ENCODE results near the gene MAP3K5.

The MAP3K5 gene

GRCh38 chr6:136568129-136568528 lies 224.1 kb downstream of the MAP3K5 start:
- Histone ChIP-seq H3K9ac (ENCODE audit: low read depth, low read length) (no peak overlapping the region), H3K36me3 (ENCODE audit: insufficient read depth, low read length) (no peaks in the 10 kb centered on the region), H3K9me3 (ENCODE audit: control insufficient read depth, insufficient read depth, low read length) (peaks cover 23% of the 10 kb centered on the region), H3K4me1 (ENCODE audit: insufficient read depth, low read length) (no peaks in the 10 kb centered on the region)

- Histone ChIP-seq H3K9ac (ENCODE audit: low read depth, low read length) (no peak overlapping the region), H3K4me1 (ENCODE audit: insufficient read depth, low read length) (no peaks in the 10 kb centered on the region), H3K9me3 (ENCODE audit: control insufficient read depth, insufficient read depth, low read length) (peaks cover 23% of the 10 kb centered on the region), H3K36me3 (ENCODE audit: insufficient read depth, low read length) (no peaks in the 10 kb centered on the region)
These were observed 224.6 kb downstream of the MAP3K5 start for GRCh38 chr6:136567688-136568087.

- Histone ChIP-seq H3K4me1 (ENCODE audit: insufficient read depth, low read length) (no peaks in the 10 kb centered on the region), H3K36me3 (ENCODE audit: insufficient read depth, low read length) (no peaks in the 10 kb centered on the region), H3K9ac (ENCODE audit: low read depth, low read length) (no peak overlapping the region), H3K9me3 (ENCODE audit: control insufficient read depth, insufficient read depth, low read length) (peaks cover 23% of the 10 kb centered on the region)
These were observed 225.4 kb downstream of the MAP3K5 start for GRCh38 chr6:136566851-136567250.

DNA sequence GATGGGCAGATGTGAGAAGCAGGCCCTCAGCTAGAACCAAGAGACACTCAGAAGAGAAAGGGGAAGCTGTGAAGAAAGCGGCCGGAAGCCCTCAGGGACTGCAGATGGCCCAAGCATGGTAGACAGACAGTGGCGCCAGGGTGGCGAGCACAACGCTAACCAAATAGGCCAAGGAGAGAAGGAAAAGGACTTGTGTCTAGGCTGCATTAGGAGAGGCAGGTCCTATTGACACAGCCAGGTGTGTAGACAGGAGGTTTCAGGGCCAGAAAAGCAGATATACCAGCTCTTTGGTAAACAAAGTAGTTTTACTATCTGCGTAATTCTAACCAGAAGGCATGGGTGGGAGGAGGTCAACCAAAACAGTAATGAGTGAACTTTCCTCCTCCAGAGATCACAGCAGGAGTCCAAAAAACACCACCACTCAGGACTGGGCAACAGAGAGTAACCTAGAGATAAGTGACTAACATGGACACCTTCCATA lies 226.2 kb downstream of the MAP3K5 start:
- peaks cover 18% of the 10 kb centered on the region for H3K9me3 ChIP-seq (ENCODE audit: control insufficient read depth, insufficient read depth, low read length)
- no peaks in the 10 kb centered on the region for H3K4me1 ChIP-seq (ENCODE audit: insufficient read depth, low read length)
- H3K9ac ChIP-seq (ENCODE audit: low read depth, low read length) = no peak overlapping the region
- no peaks in the 10 kb centered on the region for H3K36me3 ChIP-seq (ENCODE audit: insufficient read depth, low read length)

- no peaks in the 10 kb centered on the region for H3K36me3 ChIP-seq (ENCODE audit: insufficient read depth, low read length)
- H3K9ac ChIP-seq (ENCODE audit: low read depth, low read length) = no peak overlapping the region
These were observed 228.1 kb downstream of the MAP3K5 start for GRCh38 chr6:136564180-136564579.

DNA sequence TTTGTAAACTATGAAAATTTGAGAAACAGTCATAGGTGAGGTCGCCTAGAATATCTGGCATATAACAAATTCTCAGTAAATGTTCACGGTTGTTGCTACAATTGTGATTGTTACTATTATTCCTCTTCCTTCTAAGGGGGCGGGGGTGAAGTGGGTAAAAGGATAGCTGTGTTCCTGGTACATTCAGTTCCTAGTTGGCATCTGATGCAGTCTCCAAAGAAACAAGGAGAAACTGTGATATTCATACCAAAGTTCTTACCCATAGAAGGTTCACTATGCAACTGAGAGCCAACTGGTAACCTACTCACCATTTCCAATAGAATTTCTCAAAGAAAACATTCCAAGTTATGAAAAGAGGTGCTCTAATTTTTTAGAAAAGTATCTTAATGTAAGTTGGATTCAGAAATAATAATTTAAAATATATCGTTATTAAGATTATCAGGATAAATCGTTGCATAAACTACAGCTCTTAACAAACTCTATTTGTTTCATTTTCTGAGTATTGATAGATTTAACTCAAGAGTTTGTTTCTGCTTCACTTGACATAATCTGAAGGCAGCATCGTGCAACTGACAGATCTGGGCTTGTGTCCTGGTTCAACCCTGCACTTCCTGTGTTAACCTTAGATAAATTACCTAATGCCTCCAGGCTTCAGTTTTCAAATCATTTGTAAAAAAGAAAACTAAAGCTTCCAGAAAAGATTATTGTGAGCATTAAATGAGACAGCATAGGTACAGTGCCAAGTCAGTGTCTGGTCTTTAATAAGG lies 228.7 kb downstream of the MAP3K5 start:
- no peaks in the 10 kb centered on the region for H3K36me3 ChIP-seq (ENCODE audit: insufficient read depth, low read length)
- no peaks in the 10 kb centered on the region for H3K4me1 ChIP-seq (ENCODE audit: insufficient read depth, low read length)
- no peak overlapping the region for H3K9ac ChIP-seq (ENCODE audit: low read depth, low read length)
- no peaks in the 10 kb centered on the region for H3K9me3 ChIP-seq (ENCODE audit: control insufficient read depth, insufficient read depth, low read length)

More at GRCh38 chr6:136564180-136564579, 228.1 kb downstream of the MAP3K5 start:
- no peaks in the 10 kb centered on the region for H3K4me1 ChIP-seq (ENCODE audit: insufficient read depth, low read length)
- H3K9me3 ChIP-seq (ENCODE audit: control insufficient read depth, insufficient read depth, low read length) = no peaks in the 10 kb centered on the region

DNA sequence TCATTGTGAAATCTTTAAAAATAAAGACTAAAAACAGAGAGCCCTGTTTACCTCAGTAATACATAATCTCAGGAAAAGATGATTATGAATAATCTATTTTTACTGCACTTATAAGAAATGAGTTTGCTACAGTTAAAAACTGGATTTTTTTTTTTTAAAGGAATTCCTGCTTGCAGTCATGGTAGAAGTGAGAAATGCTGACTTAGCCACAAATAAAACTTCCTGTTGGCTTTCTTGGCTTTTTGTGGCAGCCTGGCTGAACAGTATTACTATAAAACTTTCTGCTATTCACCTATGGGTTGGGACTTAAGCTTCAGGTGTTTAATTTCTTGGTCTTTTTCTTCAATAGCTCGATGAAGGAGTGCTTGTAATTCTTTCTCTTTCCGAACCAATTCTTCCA lies 230.1 kb downstream of the MAP3K5 start:
- no peaks in the 10 kb centered on the region for H3K9me3 ChIP-seq (ENCODE audit: control insufficient read depth, insufficient read depth, low read length)
- no peaks in the 10 kb centered on the region for H3K36me3 ChIP-seq (ENCODE audit: insufficient read depth, low read length)
- H3K9ac ChIP-seq (ENCODE audit: low read depth, low read length) = no peak overlapping the region
- H3K4me1 ChIP-seq (ENCODE audit: insufficient read depth, low read length) = no peaks in the 10 kb centered on the region

DNA sequence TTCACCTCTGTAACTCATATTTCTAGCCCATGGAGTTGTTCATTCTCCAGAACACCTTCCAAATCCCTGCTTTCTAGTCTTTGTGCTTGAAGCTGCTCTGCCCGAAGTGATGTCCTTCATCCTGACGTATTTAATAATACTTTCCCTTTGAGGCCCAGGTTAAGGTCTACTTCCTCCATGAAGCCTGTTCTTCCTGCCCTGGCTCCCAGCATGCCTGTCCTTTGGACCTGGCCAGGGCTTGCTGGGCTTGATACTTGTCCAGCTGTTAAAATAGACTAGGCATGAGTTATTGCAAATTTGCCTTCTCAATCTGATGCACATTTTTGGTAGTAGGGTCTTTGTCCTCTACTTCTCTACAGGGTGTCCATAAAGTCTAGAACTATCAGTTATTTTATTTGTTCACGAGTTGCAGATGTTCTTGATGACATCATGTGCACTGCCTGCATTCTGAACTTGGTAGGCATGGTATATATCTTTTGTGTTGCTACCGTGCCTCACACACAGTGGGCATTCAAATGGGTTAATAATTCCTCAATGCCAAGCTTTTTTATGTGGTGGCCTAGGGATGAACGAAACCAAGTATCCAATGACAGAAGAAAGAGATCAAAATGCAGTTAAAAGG lies 239.0 kb downstream of the MAP3K5 start:
- H3K36me3 ChIP-seq (ENCODE audit: insufficient read depth, low read length) = no peaks in the 10 kb centered on the region
- no peaks in the 10 kb centered on the region for H3K4me1 ChIP-seq (ENCODE audit: insufficient read depth, low read length)
- no peak overlapping the region for H3K9ac ChIP-seq (ENCODE audit: low read depth, low read length)
- H3K9me3 ChIP-seq (ENCODE audit: control insufficient read depth, insufficient read depth, low read length) = no peaks in the 10 kb centered on the region

DNA sequence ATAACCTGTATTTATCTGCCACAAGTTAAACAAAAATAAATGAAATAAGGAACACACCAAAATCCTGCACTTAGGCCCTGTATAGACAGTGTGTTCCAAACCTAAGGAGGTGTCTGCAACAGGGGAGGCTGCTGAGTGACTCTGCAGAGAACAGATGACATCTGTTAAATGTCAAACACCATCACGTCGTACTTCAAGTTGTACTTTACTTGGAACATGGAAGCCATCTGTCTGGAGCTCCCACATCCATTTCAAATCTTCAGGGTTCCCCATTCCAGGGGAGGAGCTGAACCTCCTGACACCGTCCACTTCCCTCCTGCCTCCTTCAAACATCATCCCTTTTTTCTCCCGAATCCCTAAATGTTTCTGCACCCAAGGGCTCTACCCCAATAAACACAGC lies 240.2 kb downstream of the MAP3K5 start:
- no peaks in the 10 kb centered on the region for H3K36me3 ChIP-seq (ENCODE audit: insufficient read depth, low read length)
- H3K4me1 ChIP-seq (ENCODE audit: insufficient read depth, low read length) = no peaks in the 10 kb centered on the region
- no peak overlapping the region for H3K9ac ChIP-seq (ENCODE audit: low read depth, low read length)
- H3K9me3 ChIP-seq (ENCODE audit: control insufficient read depth, insufficient read depth, low read length) = no peaks in the 10 kb centered on the region

GRCh38 chr6:136551103-136551502 lies 241.2 kb downstream of the MAP3K5 start:
- no peaks in the 10 kb centered on the region for H3K9me3 ChIP-seq (ENCODE audit: control insufficient read depth, insufficient read depth, low read length)
- H3K36me3 ChIP-seq (ENCODE audit: insufficient read depth, low read length) = no peaks in the 10 kb centered on the region
- no peaks in the 10 kb centered on the region for H3K4me1 ChIP-seq (ENCODE audit: insufficient read depth, low read length)
- peak overlapping the region; percentile 64; the same call in 1 of the 2 replicates for H3K9ac ChIP-seq (ENCODE audit: low read depth, low read length)

DNA sequence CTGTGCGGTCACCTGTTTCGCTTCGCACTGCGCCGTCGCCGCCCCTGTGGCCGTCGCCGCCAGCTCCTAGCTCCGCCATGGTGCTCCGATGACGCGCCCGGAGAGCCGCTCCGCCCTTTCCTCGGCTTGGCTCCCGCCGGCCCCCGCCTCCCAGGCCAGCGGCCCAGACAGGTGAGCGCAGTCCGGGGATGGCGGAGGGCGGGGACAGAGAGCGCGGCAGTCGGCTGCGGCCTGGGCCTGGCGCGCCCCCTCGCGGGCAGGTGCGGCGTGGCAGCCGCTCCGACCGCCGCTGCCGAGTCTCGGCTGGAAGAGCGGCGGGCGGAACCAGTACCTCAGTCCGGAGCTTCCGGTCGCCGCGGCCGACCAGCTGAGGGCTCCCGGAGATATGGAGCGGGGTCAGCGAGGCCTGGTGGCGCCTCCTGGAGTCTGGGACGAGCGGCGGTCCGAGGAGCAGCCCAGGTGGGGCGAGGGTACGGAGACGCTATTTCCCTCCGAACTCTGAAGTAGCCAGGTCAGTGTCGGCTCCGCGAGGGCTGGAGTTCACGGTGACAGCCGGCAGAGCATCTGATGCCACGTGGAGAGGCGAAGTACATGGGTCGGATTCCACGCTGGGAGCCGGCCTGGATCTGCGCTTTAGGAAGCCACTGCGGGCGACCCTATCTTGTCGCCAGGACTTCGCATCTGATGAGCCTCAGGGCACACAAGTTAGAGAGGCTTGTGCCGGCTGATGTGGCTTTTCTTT lies 241.8 kb downstream of the MAP3K5 start, which contains the start of gene MAP7:
MAP7 (minus strand) TSS at position 93 of the 742 bp plus-strand sequence; CDS start at position 79, 14 bp downstream.
- Histone ChIP-seq H3K9me3 (ENCODE audit: control insufficient read depth, insufficient read depth, low read length) (no peaks in the 10 kb centered on the region), H3K9ac (ENCODE audit: low read depth, low read length) (peak within 1 kb of the TSS; percentile 64), H3K36me3 (ENCODE audit: insufficient read depth, low read length) (no peaks in the 10 kb centered on the region), H3K4me1 (ENCODE audit: insufficient read depth, low read length) (no peaks in the 10 kb centered on the region)

- no peaks in the 10 kb centered on the region; the same call in 1 of the 2 replicates for H3K4me1 ChIP-seq (ENCODE audit: insufficient read depth, low read length)
- peak overlapping the region; percentile 64 for H3K9ac ChIP-seq (ENCODE audit: low read depth, low read length)
- H3K36me3 ChIP-seq (ENCODE audit: insufficient read depth, low read length) = no peaks in the 10 kb centered on the region
- no peaks in the 10 kb centered on the region for H3K9me3 ChIP-seq (ENCODE audit: control insufficient read depth, insufficient read depth, low read length)
These were observed 242.3 kb downstream of the MAP3K5 start for GRCh38 chr6:136550045-136550329.

DNA sequence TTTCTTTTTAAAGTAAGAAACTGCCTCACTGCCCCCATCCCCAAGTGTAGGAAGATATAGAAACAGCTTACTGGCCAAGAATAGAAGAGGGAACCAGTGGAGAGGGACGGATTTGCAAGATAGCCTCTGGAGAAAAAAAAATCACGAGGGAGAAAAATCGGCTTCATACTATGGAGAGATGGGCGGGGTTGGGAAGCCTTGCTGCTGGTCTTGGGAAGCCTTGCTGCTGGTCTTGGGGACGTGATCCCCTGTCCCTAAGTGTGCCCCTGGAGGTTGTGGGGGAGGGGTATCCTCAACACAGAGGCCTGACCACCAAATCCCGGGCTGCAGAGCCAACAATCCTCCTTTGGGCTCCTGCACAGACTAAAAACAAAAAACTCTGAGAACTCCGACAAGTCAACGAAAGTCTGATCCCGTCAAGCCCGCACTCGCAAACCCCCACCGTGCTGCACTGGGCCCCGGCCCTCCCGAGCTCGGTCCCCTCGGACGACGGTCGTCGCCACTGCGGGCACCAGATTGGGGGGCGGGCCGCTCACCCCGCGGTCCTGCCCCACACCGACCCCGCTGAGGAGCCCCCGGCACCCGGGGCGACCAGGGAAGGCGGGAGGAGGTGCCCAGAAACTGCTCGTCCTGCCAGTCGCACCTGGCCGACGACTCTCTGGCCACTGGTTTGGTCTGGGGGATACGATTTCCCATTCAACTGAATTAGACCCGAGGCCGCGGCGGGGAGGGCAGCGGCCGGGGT lies 242.8 kb downstream of the MAP3K5 start:
- H3K4me1 ChIP-seq (ENCODE audit: insufficient read depth, low read length) = no peaks in the 10 kb centered on the region; the same call in 1 of the 2 replicates
- H3K36me3 ChIP-seq (ENCODE audit: insufficient read depth, low read length) = no peaks in the 10 kb centered on the region
- H3K9me3 ChIP-seq (ENCODE audit: control insufficient read depth, insufficient read depth, low read length) = no peaks in the 10 kb centered on the region
- peak overlapping the region; percentile 64 for H3K9ac ChIP-seq (ENCODE audit: low read depth, low read length)
